SH-SY5Y (cell line): ENCODE results near the gene TUT7.

Source experiments
- GATA2 ChIP-seq: IDR thresholded peaks from 2 replicates; pipeline ENCODE4 v1.6.1; 2011; ENCODE audit warnings: mild to moderate bottlenecking, low read depth, low read length
- GATA3 ChIP-seq: IDR thresholded peaks from 2 replicates; pipeline ENCODE4 v1.6.1; 2011; ENCODE audit warnings: low read depth, mild to moderate bottlenecking, low read length, moderate library complexity

TUT7 gene

DNA sequence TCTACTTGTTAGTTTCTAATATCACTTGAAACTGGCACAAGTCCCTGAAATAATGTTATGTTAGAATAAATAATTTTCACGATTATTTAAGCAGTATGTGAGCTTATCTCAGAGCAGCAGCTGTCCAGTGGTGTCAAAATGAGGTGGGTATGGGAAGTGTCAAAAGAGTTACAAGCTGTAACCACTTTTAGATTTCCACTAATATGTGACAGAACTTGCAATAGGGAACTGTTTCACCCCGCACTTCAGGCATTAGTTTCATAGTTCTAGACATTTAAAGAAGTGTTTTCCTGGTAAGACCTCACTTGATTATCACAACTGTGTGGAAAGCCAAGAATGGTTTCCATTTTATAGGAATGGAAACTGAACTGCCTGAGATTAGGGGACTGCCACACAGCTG, 68.9 kb downstream of the TUT7 start:
- TF ChIP-seq GATA2: no peak
- TF ChIP-seq GATA3: no peak

DNA sequence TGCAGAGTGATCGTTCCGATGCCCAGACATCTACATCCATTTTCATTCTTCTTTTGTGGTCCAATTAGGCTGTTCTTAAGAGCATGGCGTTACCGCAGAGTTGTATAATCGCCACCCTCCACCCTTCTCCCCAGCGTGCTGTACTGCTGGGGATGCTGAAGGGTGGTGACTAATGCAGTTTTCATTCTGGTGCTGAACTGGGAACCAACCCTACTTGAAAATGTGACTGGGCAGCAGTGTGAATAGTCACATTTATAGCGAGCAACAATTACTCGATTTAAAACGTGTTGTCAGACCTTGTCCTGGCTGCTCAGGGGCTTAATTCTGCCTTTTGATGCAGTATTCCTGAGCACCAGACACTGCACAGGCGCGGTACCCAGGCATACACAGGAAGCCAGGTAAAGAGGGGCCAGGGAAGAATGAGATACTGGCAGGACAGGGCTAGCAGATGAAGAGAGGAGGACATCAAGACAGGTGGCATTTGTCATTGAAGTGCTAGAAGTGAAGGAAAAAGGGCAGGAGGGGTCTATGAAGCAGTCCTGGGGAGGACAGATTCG, 71.2 kb downstream of the TUT7 start:
- TF ChIP-seq GATA3 (no peak), GATA2 (no peak)

DNA sequence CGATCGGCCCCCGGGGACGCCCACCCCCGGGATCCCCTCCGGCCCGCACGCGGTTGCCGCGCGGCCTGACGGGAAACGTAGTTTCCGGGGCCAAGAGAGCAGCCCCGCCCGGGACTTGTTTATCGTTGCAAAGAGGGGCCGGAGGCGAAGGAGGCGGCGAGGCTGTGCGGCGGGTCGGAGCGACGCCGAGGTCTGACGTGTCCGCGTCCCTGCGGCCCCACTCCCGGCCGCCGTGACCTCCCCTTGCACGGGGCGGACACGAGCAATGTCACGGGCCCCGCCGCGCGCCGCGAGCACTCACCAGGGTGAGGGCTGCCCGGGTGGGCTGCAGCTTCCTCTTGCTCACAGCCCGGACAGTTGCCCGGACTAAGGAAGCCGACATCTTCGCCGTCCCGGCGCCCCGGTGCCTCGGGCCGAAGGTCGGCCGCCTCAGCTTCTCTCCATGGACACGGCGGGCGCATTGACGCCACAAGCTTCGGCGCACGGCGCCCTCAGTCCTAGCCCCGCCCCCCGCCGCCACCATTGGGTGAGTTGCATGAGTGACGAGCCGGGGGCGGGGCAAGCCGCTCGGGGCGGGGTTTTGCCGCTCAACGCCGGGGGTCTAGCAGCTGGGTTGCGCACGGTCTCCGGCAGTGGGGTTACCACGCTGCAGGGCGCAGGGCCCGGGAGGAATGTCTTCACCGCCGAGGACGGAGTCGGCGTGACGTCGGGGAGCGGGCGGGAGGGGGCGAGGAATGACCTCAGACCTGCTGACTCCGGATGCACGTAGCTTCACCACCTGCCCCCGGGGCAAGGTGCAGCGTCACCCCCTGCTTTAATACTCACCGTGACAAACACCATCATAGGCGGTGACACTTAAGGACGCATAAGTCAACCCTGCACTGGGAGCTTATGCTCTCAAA, 71.9 kb downstream of the TUT7 start, which contains the start of gene ISCA1:
ISCA1 (minus strand) TSS at position 462 of the 902 bp plus-strand sequence; CDS start at position 382, 80 bp downstream.
- TF ChIP-seq GATA3 (no peak), GATA2 (no peak)

GRCh38 chr9:86281593-86282076, 72.6 kb downstream of the TUT7 start:
- no peak for TF ChIP-seq GATA3
- TF ChIP-seq GATA2: no peak

DNA sequence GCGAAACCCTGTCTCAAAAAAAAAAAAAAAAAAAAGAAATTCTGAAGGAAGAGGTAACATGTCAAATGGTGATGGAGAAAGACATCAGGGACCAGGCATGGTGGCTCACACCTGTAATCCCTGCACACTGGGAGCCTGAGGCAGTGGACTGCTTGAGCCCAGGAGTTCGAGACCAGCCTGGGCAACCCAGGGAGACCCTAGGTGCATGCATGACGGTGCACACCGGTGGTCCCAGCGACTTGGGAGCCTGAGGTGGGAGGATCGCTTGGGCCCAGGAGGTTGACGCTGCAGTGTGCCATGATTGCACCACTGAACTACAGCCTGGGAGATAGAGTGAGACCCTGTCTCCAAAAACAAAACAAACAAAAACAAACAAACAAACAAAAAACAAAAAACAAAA, 73.6 kb downstream of the TUT7 start:
- TF ChIP-seq GATA3 (no peak), GATA2 (no peak)

DNA sequence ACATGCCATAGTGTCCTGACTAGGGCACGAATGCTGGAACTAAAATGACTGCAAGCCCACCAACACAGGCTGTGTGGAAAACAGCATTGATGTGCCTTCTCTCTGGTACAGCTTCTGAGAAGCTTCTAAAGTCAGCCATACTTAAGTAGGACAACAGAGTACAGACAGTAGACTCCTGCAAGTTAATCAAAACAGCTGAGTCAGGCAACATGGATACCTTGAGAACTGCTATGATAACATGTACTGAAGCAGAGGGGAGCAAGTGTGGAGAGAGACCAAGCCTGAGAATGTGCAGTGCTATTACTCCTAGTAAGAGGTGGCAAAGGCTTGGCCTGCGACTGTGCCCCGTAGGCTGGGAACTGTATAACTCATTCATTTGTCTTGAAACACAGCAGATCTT, 74.4 kb downstream of the TUT7 start:
- TF ChIP-seq GATA2: no peak

GRCh38 chr9:86277072-86277471, 77.1 kb downstream of the TUT7 start:
- TF ChIP-seq GATA3 (no peak), GATA2 (no peak)

DNA sequence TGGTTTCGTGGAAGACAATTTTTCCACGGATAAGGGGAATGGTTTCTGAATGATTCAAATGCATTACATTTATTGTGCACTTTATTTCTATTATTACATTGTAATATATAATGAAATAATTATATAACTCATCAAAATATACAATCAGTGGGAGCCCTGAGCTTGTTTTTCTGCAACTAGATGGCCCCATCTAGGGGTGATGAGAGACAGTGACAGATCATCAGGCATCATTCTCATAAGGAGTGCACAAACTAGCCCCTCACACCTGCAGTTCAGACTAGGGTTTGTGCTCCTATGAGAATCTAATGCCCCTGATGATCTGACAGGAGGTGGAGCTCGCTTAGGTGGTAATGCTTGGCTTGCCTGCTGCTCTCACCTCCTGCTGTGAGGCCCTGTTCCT, 78.2 kb downstream of the TUT7 start:
- TF ChIP-seq GATA2: no peak
- TF ChIP-seq GATA3: no peak

DNA sequence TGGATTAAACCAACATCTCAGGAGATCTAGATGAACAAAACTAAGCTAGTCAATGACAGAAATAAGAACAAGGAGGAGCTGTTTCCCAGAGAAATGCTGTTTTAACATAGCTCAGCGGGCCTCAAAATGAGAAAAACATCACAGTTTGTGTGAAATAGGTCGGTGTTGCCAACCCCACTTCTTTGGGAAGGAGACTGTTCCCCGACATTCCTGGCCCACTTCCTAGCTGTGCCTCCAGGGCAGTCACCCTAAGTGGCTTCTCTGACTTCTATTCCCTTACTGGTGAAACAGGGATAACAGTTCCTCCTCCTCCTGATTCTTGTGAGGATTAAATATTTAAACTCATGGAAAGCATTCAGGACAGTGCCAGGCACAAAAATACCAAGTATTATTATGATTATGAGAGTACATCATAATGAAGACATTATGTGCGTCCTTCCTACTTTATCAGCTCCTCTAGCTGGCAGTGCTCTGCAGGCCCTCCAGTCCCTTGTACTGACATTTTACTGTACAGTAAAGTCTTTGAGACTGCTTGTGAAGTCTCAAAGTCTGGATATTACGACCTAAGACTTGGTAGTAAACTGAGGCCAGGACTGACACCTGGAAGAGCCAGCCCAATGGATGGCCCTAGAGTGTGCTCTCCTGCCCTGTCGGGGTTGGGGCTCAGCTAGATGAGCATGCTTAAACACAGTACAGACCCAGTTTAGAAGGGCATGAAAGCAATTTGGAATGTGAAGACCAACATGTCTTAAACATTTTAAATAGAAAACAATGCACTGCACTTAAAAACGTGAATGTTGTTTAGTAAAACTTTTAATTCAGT, 79.2 kb downstream of the TUT7 start:
- TF ChIP-seq GATA2: no peak
- TF ChIP-seq GATA3: no peak

GRCh38 chr9:86272221-86272620, 82.0 kb downstream of the TUT7 start:
- TF ChIP-seq GATA2 (no peak), GATA3 (no peak)

DNA sequence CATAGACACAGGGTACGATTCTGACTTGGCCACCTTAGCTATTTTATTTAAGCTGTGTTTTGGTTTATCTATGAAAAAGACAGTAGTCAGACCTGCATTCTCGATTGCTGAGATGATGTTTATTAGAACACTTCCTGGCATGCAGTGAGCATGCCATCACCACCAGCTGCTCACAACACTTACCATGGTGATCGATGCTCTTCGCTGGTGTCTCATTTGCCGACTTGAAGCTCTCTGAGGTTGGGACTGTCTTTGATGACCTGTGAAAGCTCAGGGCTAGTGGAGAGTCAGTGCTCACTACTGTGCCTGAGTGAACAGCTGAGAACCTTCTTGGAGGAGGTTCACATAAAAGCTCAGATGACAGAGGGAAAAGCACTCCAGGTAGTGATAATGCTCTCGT, 90.3 kb downstream of the TUT7 start:
- TF ChIP-seq GATA3: no peak

DNA sequence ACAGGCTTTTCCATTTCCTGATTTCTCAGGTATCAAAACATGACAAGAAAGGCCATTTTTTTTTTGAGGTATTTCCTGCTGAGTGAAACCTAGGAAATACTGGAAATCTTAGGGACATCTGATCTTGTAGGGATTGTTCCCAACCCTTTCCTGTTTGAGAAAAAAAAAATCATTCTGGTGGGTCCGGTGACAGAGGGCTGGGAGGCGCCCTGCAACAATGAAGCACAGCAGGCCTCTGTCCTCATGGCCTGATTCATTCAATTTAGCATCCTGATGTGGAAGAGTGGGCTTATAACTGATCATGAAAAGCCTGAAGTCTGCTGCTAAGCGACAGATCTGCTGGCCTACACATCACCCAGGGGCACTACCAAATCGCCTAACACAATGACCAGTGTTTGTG, 91.7 kb downstream of the TUT7 start:
- TF ChIP-seq GATA2: no peak

DNA sequence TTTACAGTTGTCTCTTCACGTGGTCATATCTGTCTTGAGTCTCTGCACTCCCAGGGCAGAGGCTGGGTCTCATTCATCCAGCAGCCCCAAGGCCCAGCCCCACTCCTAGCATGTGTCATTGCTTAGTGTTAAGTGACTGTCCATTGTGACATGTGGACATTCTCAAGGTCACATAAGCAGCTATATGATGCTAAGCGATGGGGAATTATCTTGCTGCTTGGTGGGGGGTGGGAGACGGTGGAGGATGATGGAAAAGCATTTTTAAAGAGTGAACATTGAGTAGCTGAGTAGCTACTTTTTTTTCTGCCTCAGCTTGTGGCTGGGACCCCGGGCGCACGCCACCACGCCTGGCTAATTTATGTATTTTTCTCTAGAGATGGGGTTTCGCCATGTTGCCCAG, 94.7 kb downstream of the TUT7 start, which contains the start of gene C9orf153:
C9orf153 (minus strand) TSS at position 101 of the 400 bp plus-strand sequence. CDS start 30,054 bp downstream, outside the sequence.
- TF ChIP-seq GATA2 (no peak), GATA3 (no peak)

GRCh38 chr9:86257391-86257790, 96.8 kb downstream of the TUT7 start:
- no peak for TF ChIP-seq GATA2

DNA sequence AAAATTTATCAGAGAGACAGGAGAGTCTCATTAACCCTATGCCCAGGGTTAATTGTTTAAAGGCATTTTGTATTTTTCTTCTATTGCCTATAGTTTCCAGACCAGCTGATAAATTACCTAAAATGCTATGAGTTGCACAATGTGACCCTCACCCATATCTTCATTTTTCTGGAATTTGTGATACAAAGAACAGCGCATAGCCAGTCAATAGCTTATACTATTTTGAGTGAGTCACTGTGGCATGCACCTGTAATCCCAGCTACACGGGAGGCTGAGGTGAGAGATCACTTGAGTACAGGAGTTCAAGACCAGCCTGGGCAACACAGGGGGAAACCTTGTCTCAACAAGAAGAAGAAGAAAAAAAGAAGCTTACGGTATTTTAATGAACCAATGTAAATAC, 97.6 kb downstream of the TUT7 start:
- no peak for TF ChIP-seq GATA3
- no peak for TF ChIP-seq GATA2
